GM12875 (cell line): ENCODE measurements around the gene NCS1.

Source experiments
- H3K4me3 ChIP-seq: one replicate; pipeline ENCODE4 v1.5.1; 2011; ENCODE audit warnings: low read depth, low read length, control low read depth
- CTCF ChIP-seq: IDR thresholded peaks from 2 replicates; pipeline ENCODE4 v1.5.1; 2011; ENCODE audit warnings: low read depth, mild to moderate bottlenecking, control low read depth, inconsistent platforms, low read length, moderate library complexity, borderline replicate concordance; ENCODE audit not compliant: insufficient read depth

Gene NCS1

GRCh38 chr9:130225586-130225985 is 53.4 kb downstream of the NCS1 start:
- TF ChIP-seq CTCF: no peak
- H3K4me3 ChIP-seq: no peak overlapping the region

GRCh38 chr9:130226112-130226511 is 53.9 kb downstream of the NCS1 start:
- TF ChIP-seq CTCF: no peak
- H3K4me3 ChIP-seq: no peak overlapping the region

- TF ChIP-seq CTCF: no peak
- no peak overlapping the region for H3K4me3 ChIP-seq
Measured at GRCh38 chr9:130227833-130228232, 55.6 kb downstream of the NCS1 start.

- no peak overlapping the region for H3K4me3 ChIP-seq
- no peak for TF ChIP-seq CTCF
Measured at GRCh38 chr9:130229759-130230158, 57.6 kb downstream of the NCS1 start.

- no peak overlapping the region for H3K4me3 ChIP-seq
- no peak for TF ChIP-seq CTCF
Measured at GRCh38 chr9:130230631-130231030, 58.4 kb downstream of the NCS1 start.

GRCh38 chr9:130232899-130233586 is 60.8 kb downstream of the NCS1 start:
- no peak for TF ChIP-seq CTCF
- H3K4me3 ChIP-seq: no peak overlapping the region

- no peak overlapping the region for H3K4me3 ChIP-seq
- TF ChIP-seq CTCF: no peak
Measured at GRCh38 chr9:130233587-130233945, 61.4 kb downstream of the NCS1 start.
